SK-N-SH (cell line): ENCODE measurements around the gene PREB. TPM values are rescaled to one million over a fixed set of nuclear protein-coding genes. Genes with fewer than 3 reads are reported as not detected.

Experiments used
- CTCF ChIA-PET: fragments of 300-600, 350-600 bp; formaldehyde crosslinking; extraction: SDS; loops from one replicate; lab custom pipeline; 2021; lab: Yijun Ruan, JAX
- POLR2A ChIA-PET: fragments of 350-600 bp; sonication (Branson Sonifier 250); formaldehyde crosslinking; extraction: SDS; loops from one replicate; lab custom pipeline; 2020; ENCODE audit warnings: antibody characterized with exemption, inconsistent platforms; lab: Yijun Ruan, JAX
- DNase-seq: peaks from one replicate; pipeline ENCODE4 v3.0.0; 2012
- H2AFZ ChIP-seq: fragments of 200-600 bp; sonication (generic); 2 replicates; pipeline ENCODE4 v1.8.1; 2016; ENCODE audit warnings: antibody characterized with exemption, mild to moderate bottlenecking, low read depth
- H3F3A ChIP-seq: fragments of 200-600 bp; sonication (generic); replicated peaks from 2 replicates; pipeline ENCODE3; 2016; ENCODE audit warnings: antibody characterized with exemption, mild to moderate bottlenecking; ENCODE audit not compliant: insufficient read depth
- H3K27ac ChIP-seq, 2 experiments: fragments of 200-500 bp in 1 of 2; fragments of 200-600 bp in 1 of 2; sonication (Bioruptor generic) in 1 of 2; sonication (generic), shearing (Covaris generic) in 1 of 2; 2 replicates each; pipeline versions ENCODE4 v1.5.1 to v1.6.1; 2014 to 2016; ENCODE audit warnings: low read depth in 2 of 2, inconsistent platforms in 1 of 2, low read length in 1 of 2, mild to moderate bottlenecking in 1 of 2, mixed read lengths in 1 of 2
- H3K27me3 ChIP-seq: fragments of 200-600 bp; sonication (generic), shearing (Covaris generic); 2 replicates; pipeline ENCODE4 v1.6.1; 2016; ENCODE audit warnings: mixed run types; ENCODE audit not compliant: insufficient read depth
- H3K36me3 ChIP-seq, 2 experiments: fragments of 200-500 bp in 1 of 2; fragments of 200-600 bp in 1 of 2; sonication (Bioruptor generic) in 1 of 2; sonication (generic) in 1 of 2; replicated peaks in 1 of 2; 2 replicates each; pipeline versions ENCODE3 to v1.5.1; 2014 to 2016; ENCODE audit warnings: low read length in 1 of 2, mild to moderate bottlenecking in 1 of 2; ENCODE audit not compliant: insufficient read depth in 2 of 2, control insufficient read depth in 1 of 2
- H3K4me1 ChIP-seq, 2 experiments: fragments of 200-500 bp in 1 of 2; fragments of 200-600 bp in 1 of 2; sonication (Bioruptor generic) in 1 of 2; sonication (generic), shearing (Covaris generic) in 1 of 2; 2 replicates each; pipeline versions ENCODE4 v1.5.1 to v1.6.1; 2014 to 2016; ENCODE audit warnings: low read depth in 1 of 2, low read length in 1 of 2, mixed run types in 1 of 2; ENCODE audit not compliant: insufficient read depth in 2 of 2, control insufficient read depth in 1 of 2
- H3K4me2 ChIP-seq: fragments of 200-600 bp; sonication (generic), shearing (Covaris generic); 2 replicates; pipeline ENCODE4 v1.6.1; 2017; ENCODE audit warnings: mixed run types
- H3K4me3 ChIP-seq, 2 experiments: fragments of 200-500 bp in 1 of 2; fragments of 200-600 bp in 1 of 2; sonication (Bioruptor generic) in 1 of 2; sonication (generic), shearing (Covaris generic) in 1 of 2; 2 replicates each; pipeline versions ENCODE4 v1.5.1 to v1.8.1; 2014 to 2016; ENCODE audit warnings: low read depth in 2 of 2, inconsistent platforms in 1 of 2, low read length in 1 of 2, mild to moderate bottlenecking in 1 of 2, mixed read lengths in 1 of 2, moderate library complexity in 1 of 2
- H3K79me2 ChIP-seq: fragments of 200-600 bp; sonication (generic); 2 replicates; pipeline ENCODE4 v1.8.1; 2017; ENCODE audit warnings: mild to moderate bottlenecking; ENCODE audit not compliant: insufficient read depth
- H3K9ac ChIP-seq: fragments of 200-600 bp; sonication (generic); 2 replicates; pipeline ENCODE4 v1.6.1; 2017; ENCODE audit warnings: mixed run types
- H3K9me2 ChIP-seq: fragments of 200-600 bp; sonication (generic); 2 replicates; pipeline ENCODE4 v1.6.1; 2017; ENCODE audit warnings: mixed run types
- H3K9me3 ChIP-seq: fragments of 200-600 bp; sonication (generic); 2 replicates; pipeline ENCODE4 v1.6.1; 2017; ENCODE audit warnings: mixed run types, mild to moderate bottlenecking, moderate library complexity
- H4K20me1 ChIP-seq: fragments of 200-600 bp; sonication (generic); 2 replicates; pipeline ENCODE4 v1.6.1; 2017; ENCODE audit warnings: mild to moderate bottlenecking, mixed run types; ENCODE audit not compliant: insufficient read depth
- CHD2 ChIP-seq: fragments of 150-350 bp; IDR thresholded peaks from 2 replicates; pipeline ENCODE4 v1.6.1; 2018; ENCODE audit warnings: low read length; ENCODE audit not compliant: partially characterized antibody
- EP300 ChIP-seq, 2 experiments: IDR thresholded peaks; 2 replicates each; pipeline versions ENCODE4 v1.4.0 to v1.6.1; 2012; ENCODE audit warnings: borderline replicate concordance in 1 of 2, low read depth in 1 of 2, low read length in 1 of 2
- FOXJ3 ChIP-seq: sonication (generic); formaldehyde crosslinking; IDR thresholded peaks from 2 replicates; pipeline ENCODE4 v1.5.1; 2020; ENCODE audit warnings: mild to moderate bottlenecking, missing genetic modification reagents
- GABPA ChIP-seq: IDR thresholded peaks from 2 replicates; pipeline ENCODE4 v1.4.0; 2012; ENCODE audit warnings: low read depth, mild to moderate bottlenecking
- GATA2 ChIP-seq: sonication (generic); formaldehyde crosslinking; IDR thresholded peaks from 2 replicates; pipeline ENCODE4 v1.5.0; 2020; ENCODE audit warnings: mild to moderate bottlenecking, missing genetic modification reagents
- IRF3 ChIP-seq: fragments of 150-350 bp; IDR thresholded peaks from 2 replicates; pipeline ENCODE4 v1.6.1; 2016; ENCODE audit warnings: mild to moderate bottlenecking, low read depth, low read length
- MXI1 ChIP-seq: IDR thresholded peaks from 2 replicates; pipeline ENCODE4 v1.6.1; 2012; ENCODE audit warnings: mild to moderate bottlenecking, low read depth, low read length, improper control_type of control experiment
- NRF1 ChIP-seq: IDR thresholded peaks from 2 replicates; pipeline ENCODE4 v1.6.1; 2012; ENCODE audit warnings: low read depth, mild to moderate bottlenecking, low read length
- POLR2AphosphoS5 ChIP-seq: IDR thresholded peaks from 2 replicates; pipeline ENCODE4 v1.6.1; 2012; ENCODE audit warnings: low read depth, low read length
- RAD21 ChIP-seq: IDR thresholded peaks from 2 replicates; pipeline ENCODE4 v1.6.1; 2012; ENCODE audit warnings: mild to moderate bottlenecking, low read length
- REST ChIP-seq: IDR thresholded peaks from 2 replicates; pipeline ENCODE4 v1.6.1; 2012; ENCODE audit warnings: mild to moderate bottlenecking, low read depth, low read length, moderate library complexity
- RXRA ChIP-seq: IDR thresholded peaks from 2 replicates; pipeline ENCODE4 v1.4.0; 2012; ENCODE audit warnings: low read depth, mild to moderate bottlenecking, borderline replicate concordance
- SIN3A ChIP-seq: IDR thresholded peaks from 2 replicates; pipeline ENCODE4 v1.6.1; 2012; ENCODE audit warnings: low read depth, mild to moderate bottlenecking, low read length, moderate library complexity, borderline replicate concordance
- SMC3 ChIP-seq: IDR thresholded peaks from 2 replicates; pipeline ENCODE4 v1.6.1; 2012; ENCODE audit warnings: low read depth, low read length, improper control_type of control experiment
- TAF1 ChIP-seq: IDR thresholded peaks from 2 replicates; pipeline ENCODE4 v1.6.1; 2012; ENCODE audit warnings: low read depth, mild to moderate bottlenecking, low read length, moderate library complexity, borderline replicate concordance
- YY1 ChIP-seq: IDR thresholded peaks from 2 replicates; pipeline ENCODE4 v1.4.0; 2012; ENCODE audit warnings: low read depth, mild to moderate bottlenecking
- WGBS: methylation state at CpG from one replicate; pipeline ENCODE4 v1.1.6; 2017; ENCODE audit warnings: low lambda C conversion rate; 5-methylcytosine and 5-hydroxymethylcytosine counted together
- polyA plus RNA-seq, 3 experiments: library from polyadenylated mRNA; depleted of rRNA; stranded (reverse); fragments of >200 nt; gene quantifications; 2 replicates each; pipeline ENCODE4 v1.2.3, GENCODE V29; 2012

PREB gene
- polyA plus RNA-seq, 1 of the 3 experiments (the other 2 are of a cell fraction): 47.9 TPM

GRCh38 chr2:27123302-27124150, 10.9 kb downstream of the PREB start, which contains the start of gene ABHD1:
Gene ABHD1 (plus strand): TSS chr2:27123815. CDS start chr2:27123949, 134 bp downstream.
- DNase-seq: peak; percentile 94
- Histone ChIP-seq H3K36me3 (no peaks in the 10 kb centered on the region), H3K4me2 (peak within 1 kb of the TSS; percentile 59), H3K79me2 (no peaks in the 10 kb centered on the region), H4K20me1 (no peaks in the 10 kb centered on the region), H3K9me2 (no peaks in the 10 kb centered on the region), H3K27me3 (no peaks in the 10 kb centered on the region), H3F3A (peaks cover 3% of the 10 kb centered on the region), H3K27ac (peak within 1 kb of the TSS in 1 of 2 experiments; percentile 64; a peak in 1 of 4 replicates), H3K9ac (no peak within 1 kb of the TSS), H3K9me3 (no peaks in the 10 kb centered on the region), H3K4me1 (peaks cover 0 to 18% of the 10 kb centered on the region in 2 experiments; a peak in 1 of 4 replicates), H3K4me3 (peak within 1 kb of the TSS; percentile 54 to 59), H2AFZ (peak within 1 kb of the TSS; percentile 94)
- CTCF ChIA-PET: interaction anchor here (0.7 to 2.5 kb wide), 18 partner anchors 8 to 235 kb away, joined by 3 to 20 read pairs (median 4); partner anchors contain the start of genes KHK and PREB
- POLR2A ChIA-PET: interaction anchor here (0.6 to 2.1 kb wide), 7 partner anchors 10 to 51 kb away, joined by 3 to 18 read pairs (median 5); partner anchors contain the start of genes KHK, OST4 and PREB
- TF ChIP-seq IRF3 (no peak), GATA2 (CRISPR knock-in tag) (no peak), MXI1 (peak; percentile 91), SMC3 (no peak), YY1 (peak; percentile 91), EP300 (IDR thresholded peaks at IDR 0.05; ENCODE audit: borderline replicate concordance in 1 of 2, low read depth in 1 of 2, low read length in 1 of 2) (no peak), RAD21 (no peak), POLR2AphosphoS5 (peak; percentile 53), CHD2 (no peak), SIN3A (no peak), GABPA (no peak), TAF1 (peak; percentile 3; the same call in 1 of the 2 replicates), NRF1 (peak; percentile 34), FOXJ3 (no peak), REST (no peak), RXRA (no peak)
- WGBS: 8% methylated on average over 27 of the region's 47 CpGs
